Measurements from ENCODE around the gene CNOT3.

Gene CNOT3

DNA sequence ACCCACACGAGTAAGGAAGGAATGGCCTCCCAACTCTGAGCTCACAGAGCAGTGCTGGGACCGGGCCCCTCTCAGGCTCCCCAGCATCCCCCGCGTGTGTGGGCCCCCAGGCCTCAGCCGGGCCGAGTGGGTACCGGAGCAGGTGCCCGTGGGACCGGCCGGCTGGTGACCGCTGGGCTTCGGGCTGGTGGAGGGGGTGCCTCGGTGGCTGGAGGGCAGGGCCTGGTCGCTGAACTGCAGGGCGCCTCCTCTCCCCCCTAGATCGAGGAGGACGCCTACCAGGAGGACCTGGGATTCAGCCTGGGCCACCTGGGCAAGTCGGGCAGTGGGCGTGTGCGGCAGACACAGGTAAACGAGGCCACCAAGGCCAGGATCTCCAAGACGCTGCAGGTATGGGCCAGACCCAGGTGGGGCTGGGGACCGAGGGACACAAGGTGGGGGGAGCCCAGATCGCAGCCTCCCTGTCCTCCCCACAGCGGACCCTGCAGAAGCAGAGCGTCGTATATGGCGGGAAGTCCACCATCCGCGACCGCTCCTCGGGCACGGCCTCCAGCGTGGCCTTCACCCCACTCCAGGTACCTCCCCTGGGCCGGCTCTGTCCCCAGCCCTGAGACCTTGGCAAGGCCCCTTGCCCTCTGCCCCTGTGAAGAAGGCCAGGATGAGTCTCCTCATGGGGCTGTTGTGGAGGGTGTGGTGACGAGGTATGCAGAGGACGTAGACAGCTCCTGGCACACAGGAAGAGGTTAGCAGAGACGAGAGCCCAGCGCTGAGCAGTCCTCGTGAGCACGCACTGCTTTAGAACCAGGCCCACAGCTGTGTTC, 8.6 kb upstream of the CNOT3 start:
- TF ChIP-seq HDGF (IDR thresholded peaks at IDR 0.05; ENCODE audit: borderline replicate concordance) (no peak), SP1 (IDR thresholded peaks at IDR 0.05) (no peak)
- DNase-seq (ENCODE audit: extremely low spot score) = no peak
- ChIA-PET CTCF (no interaction called here), POLR2A (no interaction called here)

GRCh38 chr19:54129617-54129996, 8.0 kb upstream of the CNOT3 start:
- DNase-seq (ENCODE audit: extremely low spot score) = no peak
- TF ChIP-seq HDGF (IDR thresholded peaks at IDR 0.05; ENCODE audit: borderline replicate concordance) (no peak), SP1 (IDR thresholded peaks at IDR 0.05) (no peak), NFRKB (IDR thresholded peaks at IDR 0.05) (no peak), TARDBP (IDR thresholded peaks at IDR 0.05) (no peak), FOXM1 (IDR thresholded peaks at IDR 0.05; ENCODE audit: borderline replicate concordance) (no peak), L3MBTL2 (conservative IDR thresholded peaks at IDR 0.05) (no peak), LEF1 (IDR thresholded peaks at IDR 0.05; ENCODE audit: borderline replicate concordance) (no peak), ELF4 (IDR thresholded peaks at IDR 0.05) (no peak), ZNF384 (IDR thresholded peaks at IDR 0.05) (no peak)
- TF ChIP-seq, protein P1, sequence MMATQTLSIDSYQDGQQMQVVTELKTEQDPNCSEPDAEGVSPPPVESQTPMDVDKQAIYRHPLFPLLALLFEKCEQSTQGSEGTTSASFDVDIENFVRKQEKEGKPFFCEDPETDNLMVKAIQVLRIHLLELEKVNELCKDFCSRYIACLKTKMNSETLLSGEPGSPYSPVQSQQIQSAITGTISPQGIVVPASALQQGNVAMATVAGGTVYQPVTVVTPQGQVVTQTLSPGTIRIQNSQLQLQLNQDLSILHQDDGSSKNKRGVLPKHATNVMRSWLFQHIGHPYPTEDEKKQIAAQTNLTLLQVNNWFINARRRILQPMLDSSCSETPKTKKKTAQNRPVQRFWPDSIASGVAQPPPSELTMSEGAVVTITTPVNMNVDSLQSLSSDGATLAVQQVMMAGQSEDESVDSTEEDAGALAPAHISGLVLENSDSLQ (IDR thresholded peaks at IDR 0.05) = no peak
- CTCF ChIA-PET = no interaction called here
- POLR2A ChIA-PET = no interaction called here

DNA sequence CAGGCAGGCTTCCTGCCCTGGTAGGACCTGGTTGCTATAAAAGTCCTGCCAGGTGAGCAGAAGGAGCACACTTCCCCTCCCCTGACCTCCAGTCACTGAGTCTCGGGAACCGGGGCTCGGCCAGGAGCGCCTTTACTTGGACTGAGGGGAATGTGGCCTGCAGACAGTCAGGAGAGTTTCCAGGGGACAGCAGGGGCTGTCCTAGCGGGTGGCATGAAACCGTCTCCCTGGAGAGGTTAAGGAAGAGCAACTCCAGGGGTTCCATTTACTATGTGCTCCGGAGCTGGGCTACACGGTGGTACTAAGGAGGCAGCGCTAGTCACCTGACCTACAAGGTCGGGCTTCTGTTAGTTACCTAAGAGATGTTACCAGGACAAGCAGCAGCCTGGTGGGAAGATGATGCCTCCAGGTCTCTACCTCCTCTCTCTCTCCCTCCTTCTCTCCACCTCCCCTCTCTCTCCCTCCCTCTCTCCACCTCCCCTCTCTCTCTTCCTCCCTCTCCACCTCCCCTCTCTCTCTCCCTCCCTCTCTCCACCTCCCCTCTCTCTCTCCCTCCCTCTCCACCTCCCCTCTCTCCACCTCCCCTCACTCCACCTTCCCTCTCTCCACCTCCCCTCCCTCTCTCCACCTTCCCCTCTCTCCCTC, 4.1 kb upstream of the CNOT3 start:
- ChIA-PET CTCF (no interaction called here), POLR2A (no interaction called here)
- no peak for DNase-seq (ENCODE audit: extremely low spot score)
- TF ChIP-seq ELF4 (IDR thresholded peaks at IDR 0.05) = no peak

DNA sequence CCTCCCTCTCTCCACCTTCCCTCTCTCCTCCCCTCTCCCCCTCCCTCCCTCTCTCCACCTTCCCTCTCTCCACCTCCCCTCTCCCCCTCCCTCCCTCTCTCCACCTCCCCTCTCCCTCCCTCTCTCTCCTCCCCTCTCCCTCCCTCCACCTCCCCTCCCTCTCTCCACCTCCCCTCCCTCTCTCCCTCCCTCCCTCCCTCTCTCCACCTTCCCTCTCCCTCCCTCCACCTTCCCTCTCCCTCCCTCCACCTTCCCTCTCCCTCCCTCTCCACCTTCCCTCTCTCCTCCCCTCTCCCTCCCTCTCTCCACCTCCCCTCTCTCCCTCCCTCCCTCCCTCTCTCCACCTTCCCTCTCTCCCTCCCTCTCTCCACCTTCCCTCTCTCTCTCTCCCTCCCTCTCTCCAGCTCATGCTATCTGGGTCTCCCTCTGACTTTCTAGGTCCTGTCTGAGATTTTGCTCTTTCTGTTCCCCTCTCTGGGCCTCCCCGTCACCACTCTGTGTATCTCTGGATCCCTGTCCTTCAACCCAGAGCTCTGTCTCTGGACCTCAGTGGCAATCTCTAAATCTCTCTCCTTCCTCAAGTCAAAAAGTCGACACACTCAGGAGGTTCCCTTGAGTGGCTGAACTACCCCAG, 3.5 kb upstream of the CNOT3 start:
- CTCF ChIA-PET = no interaction called here
- POLR2A ChIA-PET = no interaction called here
- no peak for DNase-seq (ENCODE audit: extremely low spot score)

GRCh38 chr19:54136086-54136863, 1.3 kb upstream of the CNOT3 start:
- no peak for DNase-seq (ENCODE audit: extremely low spot score)
- CTCF ChIA-PET = interaction anchor here (0.8 kb wide), 1 partner anchor 52 kb away, joined by 4 read pairs; no protein-coding TSS in a partner anchor
- TF ChIP-seq FOXM1 (IDR thresholded peaks at IDR 0.05; ENCODE audit: borderline replicate concordance) (no peak), SUZ12 (IDR thresholded peaks at IDR 0.05) (no peak), CTBP1 (IDR thresholded peaks at IDR 0.05; ENCODE audit: borderline replicate concordance) (no peak)
- POLR2A ChIA-PET = interaction anchor here (0.6 to 2.0 kb wide), 9 partner anchors 10 to 65 kb away, joined by 3 to 14 read pairs (median 4); partner anchors contain the start of genes MBOAT7, PRPF31 and TFPT

More for the DNA sequence above, 3.5 kb upstream of the CNOT3 start:
- TF ChIP-seq BHLHE40 (IDR thresholded peaks at IDR 0.05; ENCODE audit: borderline replicate concordance) (no peak), SUZ12 (IDR thresholded peaks at IDR 0.05) (no peak), ELF4 (IDR thresholded peaks at IDR 0.05) (no peak), L3MBTL2 (conservative IDR thresholded peaks at IDR 0.05) (no peak), ARNT (IDR thresholded peaks at IDR 0.05) (no peak), HDGF (IDR thresholded peaks at IDR 0.05; ENCODE audit: borderline replicate concordance) (no peak), CTBP1 (IDR thresholded peaks at IDR 0.05; ENCODE audit: borderline replicate concordance) (no peak), ZNF384 (IDR thresholded peaks at IDR 0.05) (no peak), FOXK2 (IDR thresholded peaks at IDR 0.05) (no peak), TARDBP (IDR thresholded peaks at IDR 0.05) (no peak), SP1 (IDR thresholded peaks at IDR 0.05) (no peak), LEF1 (IDR thresholded peaks at IDR 0.05; ENCODE audit: borderline replicate concordance) (no peak), FOXA1 (IDR thresholded peaks at IDR 0.05) (no peak), NFRKB (IDR thresholded peaks at IDR 0.05) (no peak), FOXM1 (IDR thresholded peaks at IDR 0.05; ENCODE audit: borderline replicate concordance) (no peak)
- TF ChIP-seq, protein P1 (IDR thresholded peaks at IDR 0.05) = no peak

DNA sequence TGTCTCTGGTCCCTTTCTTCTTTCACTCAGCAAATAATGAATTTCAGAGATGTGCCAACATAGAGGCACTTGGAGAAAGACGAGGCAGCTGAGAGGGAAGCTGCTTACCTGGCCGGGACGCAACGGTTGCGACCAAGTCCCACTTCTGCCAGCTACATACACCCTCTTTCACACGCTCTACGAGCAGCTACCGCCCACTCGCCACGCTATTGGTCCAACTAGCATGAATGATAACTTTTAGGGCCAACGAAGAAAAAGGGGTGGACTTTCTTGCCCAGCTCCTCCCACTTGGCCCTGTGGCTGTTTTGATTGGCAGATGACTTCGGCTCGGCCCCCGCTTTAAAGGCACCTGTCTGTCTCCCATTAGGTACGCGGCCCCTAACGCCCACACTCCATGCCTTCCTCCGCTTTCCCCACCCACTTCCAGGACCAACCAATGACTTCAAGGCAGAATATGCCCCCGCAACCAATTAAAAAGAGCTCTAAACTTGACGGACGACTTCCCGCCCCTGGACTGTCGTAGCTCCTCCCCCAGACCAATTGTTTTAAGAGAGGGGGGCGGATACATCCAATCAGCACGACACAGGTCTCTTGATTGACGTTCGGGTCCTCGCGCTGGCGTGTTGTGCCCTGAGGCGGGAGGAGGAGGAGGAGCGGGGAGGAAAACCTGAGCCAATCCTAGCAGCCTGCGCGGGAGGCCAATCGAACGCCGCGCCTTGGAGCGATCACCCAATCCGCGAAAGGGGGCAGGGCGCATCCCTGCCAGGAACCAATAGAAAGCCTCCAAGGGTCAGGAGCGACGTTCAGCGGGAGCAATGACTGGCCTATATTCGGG, 481 bp upstream of the CNOT3 start:
- ChIA-PET POLR2A (interaction anchor here (0.6 to 2.0 kb wide), 18 partner anchors 10 to 157 kb away, joined by 3 to 14 read pairs (median 4); partner anchors contain the start of genes LENG1, MBOAT7, NDUFA3 and PRPF31), CTCF (interaction anchor here (0.8 kb wide), 1 partner anchor 51 kb away, joined by 4 read pairs; no protein-coding TSS in a partner anchor)

More for the DNA sequence above, 481 bp upstream of the CNOT3 start:
- TF ChIP-seq CTBP1 (IDR thresholded peaks at IDR 0.05; ENCODE audit: borderline replicate concordance) = no peak
- peak; percentile 61 for TF ChIP-seq SP1 (IDR thresholded peaks at IDR 0.05)
- TF ChIP-seq, protein P1 (IDR thresholded peaks at IDR 0.05) = peak; percentile 99
- TF ChIP-seq L3MBTL2 (conservative IDR thresholded peaks at IDR 0.05) = peak; percentile 39; the same call in 1 of the 2 replicates
- peak; percentile 96 for DNase-seq (ENCODE audit: extremely low spot score)

All from HEK293T (cell line).